Measurements from ENCODE around the gene ARFGAP1.

ARFGAP1 gene

DNA sequence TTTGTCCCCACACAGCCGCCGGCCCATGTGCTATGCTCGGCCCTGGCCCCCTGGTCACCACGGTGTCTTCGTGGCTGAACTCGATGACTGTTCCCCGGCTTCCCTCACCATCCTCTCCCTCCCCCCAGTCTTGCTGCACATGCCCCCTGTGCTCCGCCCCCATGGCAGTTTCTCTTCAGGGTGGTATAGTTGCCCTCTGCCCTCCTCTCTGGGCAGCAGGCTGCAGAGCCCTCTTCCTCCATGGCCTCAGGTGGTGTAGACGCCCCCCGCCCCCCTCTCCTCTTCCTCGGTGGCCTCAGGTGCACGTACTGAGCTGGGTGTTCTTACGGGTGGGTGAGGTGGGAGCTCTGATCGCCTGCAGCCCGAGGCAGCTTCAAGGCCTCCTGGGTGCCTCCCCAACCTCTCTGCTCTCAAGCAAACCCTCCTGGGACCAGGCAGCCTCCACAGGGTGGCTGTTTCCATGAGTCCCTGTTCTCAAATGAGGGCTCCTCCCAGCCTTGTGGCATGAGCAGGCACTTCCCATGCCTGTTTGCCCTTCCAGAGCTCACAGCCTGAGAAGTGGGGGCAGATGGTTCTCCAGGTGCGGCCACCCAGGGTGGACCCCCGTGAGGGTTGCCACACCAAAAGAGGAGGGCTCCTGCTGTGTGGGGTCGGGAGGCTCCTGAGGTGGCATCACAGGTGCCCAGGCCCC, 45.1 kb downstream of the ARFGAP1 start:
- ATAC-seq (ENCODE audit: low read depth) (0 out of 3 replicates have a peak, but pooled peaks have one; percentile 14), DNase-seq (ENCODE audit: low spot score) (peak; percentile 80)
- no peak for TF ChIP-seq CTCF (IDR thresholded peaks at IDR 0.05; ENCODE audit: poor library complexity, severe bottlenecking)

GRCh38 chr20:63318391-63319163, 46.0 kb downstream of the ARFGAP1 start:
- Histone ChIP-seq H3K27ac (ENCODE audit: poor library complexity, severe bottlenecking) (no peak overlapping the region), H3K36me3 (ENCODE audit: low read depth) (no peaks in the 10 kb centered on the region), H3K4me3 (ENCODE audit: severe bottlenecking) (no peak overlapping the region), H3K27me3 (ENCODE audit: insufficient read depth, poor library complexity, severe bottlenecking) (peaks cover 30% of the 10 kb centered on the region), H3K9me3 (ENCODE audit: severe bottlenecking) (no peaks in the 10 kb centered on the region), H3K4me1 (ENCODE audit: insufficient read depth, poor library complexity, severe bottlenecking) (no peaks in the 10 kb centered on the region)
- DNase-seq (ENCODE audit: low spot score) (peak; percentile 78), ATAC-seq (ENCODE audit: low read depth) (no peak)
- TF ChIP-seq CTCF (IDR thresholded peaks at IDR 0.05; ENCODE audit: poor library complexity, severe bottlenecking) = no peak

More for the DNA sequence above, 45.1 kb downstream of the ARFGAP1 start:
- Histone ChIP-seq H3K9me3 (ENCODE audit: severe bottlenecking) (no peaks in the 10 kb centered on the region), H3K4me3 (ENCODE audit: severe bottlenecking) (no peak overlapping the region), H3K27me3 (ENCODE audit: insufficient read depth, poor library complexity, severe bottlenecking) (peaks cover 22% of the 10 kb centered on the region), H3K27ac (ENCODE audit: poor library complexity, severe bottlenecking) (no peak overlapping the region), H3K4me1 (ENCODE audit: insufficient read depth, poor library complexity, severe bottlenecking) (no peaks in the 10 kb centered on the region), H3K36me3 (ENCODE audit: low read depth) (no peaks in the 10 kb centered on the region)

- Histone ChIP-seq H3K36me3 (ENCODE audit: low read depth) (no peaks in the 10 kb centered on the region), H3K4me1 (ENCODE audit: insufficient read depth, poor library complexity, severe bottlenecking) (no peaks in the 10 kb centered on the region), H3K9me3 (ENCODE audit: severe bottlenecking) (no peaks in the 10 kb centered on the region), H3K27ac (ENCODE audit: poor library complexity, severe bottlenecking) (no peak overlapping the region), H3K4me3 (ENCODE audit: severe bottlenecking) (no peak overlapping the region), H3K27me3 (ENCODE audit: insufficient read depth, poor library complexity, severe bottlenecking) (peaks cover 35% of the 10 kb centered on the region)
- no peak for TF ChIP-seq CTCF (IDR thresholded peaks at IDR 0.05; ENCODE audit: poor library complexity, severe bottlenecking)
- DNase-seq (ENCODE audit: low spot score) (peak; percentile 87), ATAC-seq (ENCODE audit: low read depth) (no peak)
Observed at GRCh38 chr20:63319164-63320040, 46.8 kb downstream of the ARFGAP1 start.

DNA sequence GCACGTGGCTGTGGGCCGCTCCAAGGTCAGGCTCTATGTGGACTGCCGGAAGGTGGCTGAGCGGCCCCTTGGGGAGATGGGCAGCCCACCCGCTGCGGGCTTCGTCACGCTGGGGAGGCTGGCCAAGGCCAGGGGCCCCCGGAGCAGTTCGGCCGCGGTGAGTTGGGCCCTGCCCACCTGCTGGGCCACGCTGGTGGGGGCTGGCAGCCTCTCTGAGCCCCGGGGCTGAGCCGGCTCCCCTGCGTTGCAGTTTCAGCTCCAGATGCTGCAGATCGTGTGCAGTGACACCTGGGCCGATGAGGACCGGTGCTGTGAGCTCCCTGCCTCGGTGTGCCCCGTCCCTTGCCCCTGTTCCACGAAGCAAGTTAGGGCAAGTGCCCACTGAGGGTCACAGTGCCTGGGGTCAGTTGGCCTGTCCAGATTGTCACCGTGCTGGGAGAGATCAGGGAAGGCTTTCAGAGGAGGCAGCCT, 47.5 kb downstream of the ARFGAP1 start:
- TF ChIP-seq CTCF (IDR thresholded peaks at IDR 0.05; ENCODE audit: poor library complexity, severe bottlenecking) = no peak
- H3K9me3 ChIP-seq (ENCODE audit: severe bottlenecking) = no peaks in the 10 kb centered on the region
- no peaks in the 10 kb centered on the region for H3K36me3 ChIP-seq (ENCODE audit: low read depth)
- H3K27me3 ChIP-seq (ENCODE audit: insufficient read depth, poor library complexity, severe bottlenecking) = peaks cover 42% of the 10 kb centered on the region
- peak; percentile 83 for DNase-seq (ENCODE audit: low spot score)
- H3K4me1 ChIP-seq (ENCODE audit: insufficient read depth, poor library complexity, severe bottlenecking) = no peaks in the 10 kb centered on the region
- no peak overlapping the region for H3K27ac ChIP-seq (ENCODE audit: poor library complexity, severe bottlenecking)
- ATAC-seq (ENCODE audit: low read depth) = no peak
- no peak overlapping the region for H3K4me3 ChIP-seq (ENCODE audit: severe bottlenecking)

Measured in RWPE2 (cell line).